Endothelial cell of umbilical vein (primary cell): ENCODE data around the gene ARFRP1. TPM values are rescaled to one million over a fixed set of nuclear protein-coding genes. Genes with fewer than 3 reads are reported as not detected.
A peak's percentile ranks its signal among the peaks of the same experiment; 100 is the strongest.

Source experiments
- BruUV-seq: library from RNA; stranded (reverse); fragments of 400-500 nt; replicated peaks from 2 replicates; lab custom pipeline; 2021; lab: Mats Ljungman, UMichigan
- CTCF ChIA-PET: fragments of 300-600, 350-600 bp; sonication (Branson Sonifier 250); formaldehyde crosslinking; loops from one replicate; lab custom pipeline; 2021; ENCODE audit warnings: antibody characterized with exemption, inconsistent platforms; lab: Charles Lee
- POLR2A ChIA-PET: fragments of 300-600, 350-600 bp; sonication (Branson Sonifier 250); formaldehyde crosslinking; loops from one replicate; lab custom pipeline; 2021; ENCODE audit warnings: antibody characterized with exemption, inconsistent platforms; lab: Charles Lee
- DNase-seq: peaks from one replicate; pipeline ENCODE4 v3.0.0-alpha.2; 2011; ENCODE audit warnings: low read depth, low spot score
- FAIRE-seq: peaks from 2 replicates; lab custom pipeline; 2011; peaks lifted over from hg19 to GRCh38; lab: Jason Lieb, UNC
- H2AFZ ChIP-seq: 2 replicates; pipeline ENCODE4 v1.6.0; 2012; ENCODE audit warnings: low read depth, low read length, control low read depth, inconsistent platforms
- H3K27ac ChIP-seq: 2 replicates; pipeline ENCODE4 v1.5.1; 2011; ENCODE audit warnings: low read depth, mild to moderate bottlenecking, control low read depth, low read length, moderate library complexity; ENCODE audit not compliant: insufficient read depth
- H3K27me3 ChIP-seq, 2 experiments: 2 replicates each; pipeline versions ENCODE4 v1.6.0 to v1.6.1; 2011; ENCODE audit warnings: low read length in 2 of 2, mixed read lengths in 1 of 2; ENCODE audit not compliant: control insufficient read depth in 2 of 2, insufficient read depth in 2 of 2
- H3K36me3 ChIP-seq, 2 experiments: 2 replicates in 1 of 2; 3 replicates in 1 of 2; pipeline ENCODE4 v1.5.1; 2011; ENCODE audit warnings: low read length in 2 of 2, mild to moderate bottlenecking in 1 of 2, moderate library complexity in 1 of 2; ENCODE audit not compliant: control insufficient read depth in 2 of 2, insufficient read depth in 2 of 2; ENCODE audit errors: extremely low read depth in 1 of 2
- H3K4me1 ChIP-seq: 3 replicates; pipeline ENCODE4 v1.5.1; 2011; ENCODE audit warnings: mild to moderate bottlenecking, low read length; ENCODE audit not compliant: control insufficient read depth, insufficient read depth; ENCODE audit errors: extremely low read depth
- H3K4me2 ChIP-seq: 2 replicates; pipeline ENCODE4 v1.6.1; 2011; ENCODE audit warnings: low read length, control low read depth, mixed read lengths; ENCODE audit not compliant: insufficient read depth
- H3K4me3 ChIP-seq, 3 experiments: fragments of 200-600 bp in 1 of 3; sonication (generic), shearing (Covaris generic) in 1 of 3; replicated peaks in 1 of 3; 2 replicates each; pipeline ENCODE4 v1.5.1; 2011 to 2016; ENCODE audit warnings: control low read depth in 3 of 3, low read length in 3 of 3, mild to moderate bottlenecking in 2 of 3, inconsistent platforms in 1 of 3, low read depth in 1 of 3, moderate library complexity in 1 of 3; ENCODE audit not compliant: insufficient read depth in 1 of 3
- H3K79me2 ChIP-seq: 2 replicates; pipeline ENCODE4 v1.6.0; 2012; ENCODE audit warnings: low read length, inconsistent platforms; ENCODE audit not compliant: control insufficient read depth, insufficient read depth
- H3K9ac ChIP-seq: replicated peaks from 2 replicates; pipeline ENCODE3; 2011; ENCODE audit warnings: low read length, control low read depth; ENCODE audit not compliant: insufficient read depth; ENCODE audit errors: extremely low read depth
- H3K9me1 ChIP-seq: replicated peaks from 3 replicates; pipeline ENCODE4 v1.6.0; 2011; ENCODE audit warnings: mild to moderate bottlenecking, low read length; ENCODE audit not compliant: control insufficient read depth, insufficient read depth; ENCODE audit errors: extremely low read depth
- H3K9me3 ChIP-seq: replicated peaks from 2 replicates; pipeline ENCODE4 v1.5.1; 2012; ENCODE audit warnings: low read length, inconsistent platforms; ENCODE audit not compliant: control insufficient read depth, insufficient read depth
- H4K20me1 ChIP-seq: replicated peaks from 2 replicates; pipeline ENCODE3; 2011; ENCODE audit warnings: mild to moderate bottlenecking, low read length; ENCODE audit not compliant: control insufficient read depth, insufficient read depth; ENCODE audit errors: extremely low read depth
- CTCF ChIP-seq, 2 donors: IDR thresholded peaks; 1 replicate in 1 of 2; 2 replicates in 1 of 2; pipeline ENCODE4 v1.5.1; 2011; ENCODE audit warnings: low read length in 2 of 2, mild to moderate bottlenecking in 2 of 2, moderate library complexity in 2 of 2, control low read depth in 1 of 2, inconsistent platforms in 1 of 2, low read depth in 1 of 2; ENCODE audit not compliant: insufficient read depth in 1 of 2; ENCODE audit errors: extremely low read depth in 1 of 2
- EZH2 ChIP-seq: IDR thresholded peaks from 2 replicates; pipeline ENCODE4 v1.6.1; 2012; ENCODE audit warnings: borderline replicate concordance, low read depth, mild to moderate bottlenecking, moderate library complexity, low read length, inconsistent platforms; ENCODE audit not compliant: severe bottlenecking
- FOS ChIP-seq: IDR thresholded peaks from 2 replicates; pipeline ENCODE4 v1.6.1; 2011; ENCODE audit warnings: mild to moderate bottlenecking, low read length, moderate library complexity, borderline replicate concordance; ENCODE audit not compliant: insufficient read depth
- GATA2 ChIP-seq: IDR thresholded peaks from 2 replicates; pipeline ENCODE4 v1.7.0; 2011; ENCODE audit warnings: low read depth, mild to moderate bottlenecking, moderate library complexity, mixed read lengths, low read length; ENCODE audit not compliant: insufficient read length, insufficient read depth
- JUN ChIP-seq: IDR thresholded peaks from 2 replicates; pipeline ENCODE4 v1.6.1; 2011; ENCODE audit warnings: borderline replicate concordance, low read depth; ENCODE audit not compliant: insufficient read length, insufficient read depth
- MYC ChIP-seq: IDR thresholded peaks from one replicate; pipeline ENCODE4 v1.6.1; 2011; ENCODE audit warnings: mild to moderate bottlenecking, low read depth, low read length
- POLR2A ChIP-seq: IDR thresholded peaks from 2 replicates; pipeline ENCODE4 v1.6.1; 2012; ENCODE audit warnings: low read depth, mild to moderate bottlenecking, control low read depth, low read length
- POLR2AphosphoS5 ChIP-seq: IDR thresholded peaks from 2 replicates; pipeline ENCODE4 v1.6.1; 2012; ENCODE audit warnings: low read depth, mild to moderate bottlenecking, control low read depth, low read length, moderate library complexity; ENCODE audit not compliant: insufficient read depth
- dilution Hi-C: fragments of 300-500 bp; cut with MboI; formaldehyde crosslinking; loops from one replicate; pipeline ENCODE4 v1.15.0; 2019; ENCODE audit warnings: low sequenced_read_pairs; ENCODE audit not compliant: extremely low pct_ligation_motif_present
- intact Hi-C: fragments of 100-400 bp; cut with micrococcal nuclease; formaldehyde crosslinking; loops from one replicate; pipeline ENCODE4 v1.10.0; 2022
- polyA plus RNA-seq, 4 experiments: library from polyadenylated mRNA; depleted of rRNA in 3 of 4; stranded (reverse) in 3 of 4; unstranded in 1 of 4; fragments of >200 nt; gene quantifications; 2 replicates each; pipeline versions ENCODE4 v1.2.1 to v1.2.3, GENCODE V29; 2011 to 2012; ENCODE audit warnings: missing spikeins in 1 of 4
- total RNA-seq: library from RNA; stranded (reverse); gene quantifications from 2 replicates; pipeline ENCODE4 v1.2.3, GENCODE V29; 2021
- TF ChIP-seq, protein P1 (sequence below): IDR thresholded peaks from 2 replicates; pipeline ENCODE4 v1.6.1; 2011; ENCODE audit not compliant: insufficient read depth, insufficient read length

ARFRP1 gene
- total and polyA plus RNA-seq, 2 donors (not counting 3 experiments of a cell fraction or from before 2014, with no cell fraction given): 48.7 to 51.6 TPM

DNA sequence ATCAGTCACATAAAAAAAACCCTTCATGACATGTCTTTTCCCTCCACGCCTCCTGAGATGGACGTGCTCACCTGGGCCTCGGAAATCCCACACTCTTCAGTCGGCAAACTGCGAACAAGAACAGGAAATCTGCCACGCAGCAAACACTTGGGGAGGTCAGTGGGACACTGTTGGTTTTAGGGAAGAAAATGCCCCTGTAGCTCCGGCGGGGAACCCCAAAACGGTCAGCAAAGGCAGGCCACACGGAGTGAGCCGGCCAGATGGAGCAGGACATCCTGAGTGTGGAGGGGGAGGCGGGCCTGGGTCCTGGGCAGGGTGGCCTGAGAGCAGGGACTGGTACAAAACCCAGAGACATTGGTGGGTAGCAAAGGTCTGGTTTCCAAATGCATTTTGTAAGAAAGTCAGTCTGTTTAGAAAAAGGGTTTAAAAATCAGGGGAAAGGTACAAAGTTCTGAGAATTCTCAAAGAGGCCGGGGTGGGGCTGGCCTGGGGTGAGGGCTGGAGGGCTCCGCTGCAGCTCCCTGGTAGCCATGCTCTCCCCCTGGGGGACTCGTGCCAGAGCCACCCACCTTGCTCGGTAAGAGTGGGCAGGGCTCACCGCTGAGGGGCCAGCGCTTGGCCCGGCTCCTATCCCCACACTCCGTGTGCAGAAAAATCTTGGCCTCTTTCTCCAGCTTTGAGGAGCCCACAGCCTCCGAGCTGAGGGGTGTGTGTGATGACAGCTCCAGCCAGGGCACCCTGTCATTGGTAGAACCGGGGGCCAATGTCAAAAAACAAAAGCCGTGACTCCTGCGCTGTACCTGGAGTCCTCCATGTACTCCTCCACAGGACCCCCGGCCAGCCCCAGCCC, 37.0 kb upstream of the ARFRP1 start:
- CTCF ChIA-PET: interaction anchor here (1.2 kb wide), 1 partner anchor 114 kb away, joined by 4 read pairs; no protein-coding TSS in a partner anchor
- Histone ChIP-seq H3K4me3 (no peak overlapping the region), H3K4me1 (peaks cover 9% of the 10 kb centered on the region), H4K20me1 (no peaks in the 10 kb centered on the region), H2AFZ (no peak overlapping the region), H3K36me3 (peaks cover 0 to 19% of the 10 kb centered on the region in 2 experiments), H3K27me3 (no peaks in the 10 kb centered on the region), H3K9ac (no peak overlapping the region), H3K27ac (no peak overlapping the region), H3K79me2 (no peaks in the 10 kb centered on the region), H3K9me3 (no peaks in the 10 kb centered on the region), H3K9me1 (no peaks in the 10 kb centered on the region), H3K4me2 (no peak overlapping the region)
- POLR2A ChIA-PET: no interaction called here
- DNase-seq: no peak
- no peak for FAIRE-seq
- no TSS peak for BruUV-seq
- dilution Hi-C loops (no loop called here), intact Hi-C loops (no loop called here)
- TF ChIP-seq POLR2AphosphoS5 (peak; percentile 27), CTCF (IDR thresholded peaks at IDR 0.05; ENCODE audit: extremely low read depth in 1 of 2, insufficient read depth in 1 of 2, low read depth in 1 of 2, low read length in 2 of 2) (no peak), FOS (no peak)

GRCh38 chr20:63744158-63744557, 36.4 kb upstream of the ARFRP1 start:
- Histone ChIP-seq H3K9me3 (no peaks in the 10 kb centered on the region), H3K4me3 (no peak overlapping the region), H3K4me1 (peaks cover 9% of the 10 kb centered on the region), H3K9me1 (no peaks in the 10 kb centered on the region), H4K20me1 (no peaks in the 10 kb centered on the region), H3K36me3 (peaks cover 0 to 19% of the 10 kb centered on the region in 2 experiments), H3K79me2 (no peaks in the 10 kb centered on the region), H3K4me2 (no peak overlapping the region), H3K9ac (no peak overlapping the region), H3K27me3 (no peaks in the 10 kb centered on the region), H3K27ac (no peak overlapping the region), H2AFZ (no peak overlapping the region)
- no peak for TF ChIP-seq JUN
- no peak for TF ChIP-seq MYC
- no peak for TF ChIP-seq POLR2A
- TF ChIP-seq, protein P1, sequence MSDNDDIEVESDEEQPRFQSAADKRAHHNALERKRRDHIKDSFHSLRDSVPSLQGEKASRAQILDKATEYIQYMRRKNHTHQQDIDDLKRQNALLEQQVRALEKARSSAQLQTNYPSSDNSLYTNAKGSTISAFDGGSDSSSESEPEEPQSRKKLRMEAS: no peak
- no peak for TF ChIP-seq CTCF (IDR thresholded peaks at IDR 0.05; ENCODE audit: extremely low read depth in 1 of 2, insufficient read depth in 1 of 2, low read depth in 1 of 2, low read length in 2 of 2)
- TF ChIP-seq GATA2: no peak
- no peak for TF ChIP-seq FOS
- TF ChIP-seq EZH2: no peak
- no peak for TF ChIP-seq POLR2AphosphoS5
- CTCF ChIA-PET: no interaction called here
- no TSS peak for BruUV-seq
- intact Hi-C loops: no loop called here
- POLR2A ChIA-PET: no interaction called here
- no peak for FAIRE-seq
- dilution Hi-C loops: no loop called here
- no peak for DNase-seq
